ENCODE data around the gene FKBP5. TPM values are rescaled to one million over a fixed set of nuclear protein-coding genes. Genes with fewer than 3 reads are reported as not detected.
"Not testable (repeated sequence)": the region's sequence is repeated elsewhere in the genome, so short reads cannot be mapped to it uniquely, and the experiment has no call there.

FKBP5 gene
- total and polyA plus RNA-seq, 2 donors (not counting 1 experiment from before 2014, with no cell fraction given) = 10.9 to 16.3 TPM

DNA sequence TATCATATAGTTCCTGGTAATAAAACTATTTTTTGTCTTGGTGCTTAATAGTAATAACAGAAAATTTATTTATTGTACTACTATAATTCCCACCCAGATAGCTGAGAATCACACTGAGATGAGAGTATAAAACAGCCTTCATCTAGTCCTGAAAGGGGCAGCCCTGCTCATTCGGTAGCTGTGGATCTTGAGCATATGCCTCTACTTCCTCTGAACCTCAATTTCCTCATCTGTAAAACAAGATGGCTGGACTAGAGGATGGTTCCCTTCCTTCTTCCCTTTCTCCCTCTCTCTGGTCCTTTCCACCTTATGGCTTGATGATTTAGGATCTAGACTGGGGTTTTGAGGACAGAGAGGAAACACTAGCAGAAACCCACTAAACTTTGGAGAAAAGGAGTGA is 15.0 kb downstream of the FKBP5 start:
- peaks cover 2% of the 10 kb centered on the region for H3K79me2 ChIP-seq (ENCODE audit: control insufficient read depth, insufficient read depth, low read length)
- H3K27me3 ChIP-seq (ENCODE audit: control insufficient read depth, insufficient read depth, low read length) = no peaks in the 10 kb centered on the region
- peak overlapping the region; percentile 47 for H2AFZ ChIP-seq (ENCODE audit: low read length)
- H3K27ac ChIP-seq (ENCODE audit: insufficient read depth, low read length) = no peak overlapping the region
- H3K4me2 ChIP-seq (ENCODE audit: extremely low read depth, insufficient read depth, low read length) = no peak overlapping the region
- H3K4me3 ChIP-seq (replicated peaks in 1 of 4; ENCODE audit: control extremely low read depth in 1 of 4, insufficient read depth in 1 of 4, low read depth in 3 of 4, low read length in 4 of 4) = no peak overlapping the region
- TF ChIP-seq CTCF (conservative IDR thresholded peaks at IDR 0.05 in 1 of 2, IDR thresholded peaks at IDR 0.05 in 1 of 2; ENCODE audit: low read depth in 1 of 2, low read length in 2 of 2) = no peak
- no peak for TF ChIP-seq EZH2 (IDR thresholded peaks at IDR 0.05; ENCODE audit: low read length, missing control alignments)
- H3K4me1 ChIP-seq (ENCODE audit: control insufficient read depth, extremely low read depth, insufficient read depth, low read length) = peaks cover 2% of the 10 kb centered on the region
- no peaks in the 10 kb centered on the region for H3K36me3 ChIP-seq (ENCODE audit: control insufficient read depth, insufficient read depth, low read length)
- DNase-seq (ENCODE audit: low read depth in 2 of 2) = no peak
- no peak overlapping the region for H3K9ac ChIP-seq (ENCODE audit: insufficient read depth, low read length)
- no peaks in the 10 kb centered on the region for H3K9me3 ChIP-seq (ENCODE audit: control insufficient read depth, insufficient read depth, low read depth, low read length)
- H4K20me1 ChIP-seq (ENCODE audit: control insufficient read depth, extremely low read depth, insufficient read depth, low read length) = no peaks in the 10 kb centered on the region

GRCh38 chr6:35673284-35673666 is 15.4 kb downstream of the FKBP5 start:
- not testable (repeated sequence) for H3K27ac ChIP-seq (ENCODE audit: insufficient read depth, low read length); H4K20me1 ChIP-seq (ENCODE audit: control insufficient read depth, extremely low read depth, insufficient read depth, low read length); H3K4me2 ChIP-seq (ENCODE audit: extremely low read depth, insufficient read depth, low read length); H3K79me2 ChIP-seq (ENCODE audit: control insufficient read depth, insufficient read depth, low read length); H3K4me1 ChIP-seq (ENCODE audit: control insufficient read depth, extremely low read depth, insufficient read depth, low read length); H3K27me3 ChIP-seq (ENCODE audit: control insufficient read depth, insufficient read depth, low read length); H3K9me3 ChIP-seq (ENCODE audit: control insufficient read depth, insufficient read depth, low read depth, low read length); H3K4me3 ChIP-seq (replicated peaks in 1 of 4; ENCODE audit: control extremely low read depth in 1 of 4, insufficient read depth in 1 of 4, low read depth in 3 of 4, low read length in 4 of 4); DNase-seq (ENCODE audit: low read depth in 2 of 2); H2AFZ ChIP-seq (ENCODE audit: low read length); H3K9ac ChIP-seq (ENCODE audit: insufficient read depth, low read length); H3K36me3 ChIP-seq (ENCODE audit: control insufficient read depth, insufficient read depth, low read length)

- H3K4me3 ChIP-seq (replicated peaks in 1 of 4; ENCODE audit: control extremely low read depth in 1 of 4, insufficient read depth in 1 of 4, low read depth in 3 of 4, low read length in 4 of 4); DNase-seq (ENCODE audit: low read depth in 2 of 2); H3K4me1 ChIP-seq (ENCODE audit: control insufficient read depth, extremely low read depth, insufficient read depth, low read length); H3K9ac ChIP-seq (ENCODE audit: insufficient read depth, low read length); H4K20me1 ChIP-seq (ENCODE audit: control insufficient read depth, extremely low read depth, insufficient read depth, low read length); H3K36me3 ChIP-seq (ENCODE audit: control insufficient read depth, insufficient read depth, low read length); H3K9me3 ChIP-seq (ENCODE audit: control insufficient read depth, insufficient read depth, low read depth, low read length); H2AFZ ChIP-seq (ENCODE audit: low read length); H3K4me2 ChIP-seq (ENCODE audit: extremely low read depth, insufficient read depth, low read length); H3K79me2 ChIP-seq (ENCODE audit: control insufficient read depth, insufficient read depth, low read length); H3K27me3 ChIP-seq (ENCODE audit: control insufficient read depth, insufficient read depth, low read length); H3K27ac ChIP-seq (ENCODE audit: insufficient read depth, low read length): not testable (repeated sequence)
These were observed 18.3 kb downstream of the FKBP5 start for GRCh38 chr6:35670453-35670852.

DNA sequence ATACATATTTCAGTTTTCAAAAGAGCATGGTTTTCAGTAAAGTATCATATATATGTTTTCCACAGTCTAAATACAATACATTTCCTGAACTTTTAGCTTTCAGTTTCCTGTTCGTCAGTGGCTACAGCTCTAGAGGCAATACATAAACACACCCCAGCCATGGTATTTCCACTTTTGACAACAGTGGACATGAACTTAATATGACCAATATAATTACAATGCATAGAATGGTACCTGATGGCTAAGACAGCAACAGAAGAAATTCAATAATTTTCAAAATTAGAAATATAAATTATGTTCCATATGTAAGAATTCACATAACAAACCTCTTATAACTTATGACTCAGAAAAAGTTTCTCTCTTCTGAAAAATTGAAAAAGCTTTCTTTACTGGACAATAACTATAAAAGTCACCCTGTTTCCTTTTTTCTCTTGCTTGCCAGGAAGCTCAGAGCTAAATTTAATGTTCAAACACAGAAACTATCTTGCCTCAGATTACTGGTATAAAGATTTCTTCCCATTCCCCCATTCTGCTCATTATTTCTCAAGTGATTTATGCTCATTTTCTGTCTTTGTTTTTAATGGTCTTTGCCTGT is 19.2 kb downstream of the FKBP5 start:
- DNase-seq (ENCODE audit: low read depth in 2 of 2) = peak in 1 of 2 donors; percentile 48
- no peaks in the 10 kb centered on the region for H3K9me3 ChIP-seq (ENCODE audit: control insufficient read depth, insufficient read depth, low read depth, low read length)

More for the DNA sequence above, 19.2 kb downstream of the FKBP5 start:
- Histone ChIP-seq H3K27me3 (ENCODE audit: control insufficient read depth, insufficient read depth, low read length) (no peaks in the 10 kb centered on the region), H3K4me3 (replicated peaks in 1 of 4; ENCODE audit: control extremely low read depth in 1 of 4, insufficient read depth in 1 of 4, low read depth in 3 of 4, low read length in 4 of 4) (peak overlapping the region in 3 of 4 experiments; percentile 6 to 37 (median 14)), H3K9ac (ENCODE audit: insufficient read depth, low read length) (no peak overlapping the region), H3K36me3 (ENCODE audit: control insufficient read depth, insufficient read depth, low read length) (no peaks in the 10 kb centered on the region), H3K4me1 (ENCODE audit: control insufficient read depth, extremely low read depth, insufficient read depth, low read length) (no peaks in the 10 kb centered on the region), H3K79me2 (ENCODE audit: control insufficient read depth, insufficient read depth, low read length) (peaks cover 4% of the 10 kb centered on the region), H3K27ac (ENCODE audit: insufficient read depth, low read length) (peak overlapping the region; percentile 48), H4K20me1 (ENCODE audit: control insufficient read depth, extremely low read depth, insufficient read depth, low read length) (no peaks in the 10 kb centered on the region), H2AFZ (ENCODE audit: low read length) (peak overlapping the region; percentile 6), H3K4me2 (ENCODE audit: extremely low read depth, insufficient read depth, low read length) (peak overlapping the region; percentile 73)
- no peak for TF ChIP-seq CTCF (conservative IDR thresholded peaks at IDR 0.05 in 1 of 2, IDR thresholded peaks at IDR 0.05 in 1 of 2; ENCODE audit: low read depth in 1 of 2, low read length in 2 of 2)
- TF ChIP-seq EZH2 (IDR thresholded peaks at IDR 0.05; ENCODE audit: low read length, missing control alignments) = no peak

Data from fibroblast of lung (primary cell).